Measurements from ENCODE around the gene CALR. TPM values are rescaled to one million over a fixed set of nuclear protein-coding genes. Genes with fewer than 3 reads are reported as not detected.
"Not testable (repeated sequence)": the region's sequence is repeated elsewhere in the genome, so short reads cannot be mapped to it uniquely, and the experiment has no call there.

CALR gene
- total RNA-seq, 1 donor from 2014 or later, result 1,294 TPM

GRCh38 chr19:12948612-12949362 lies 10.4 kb downstream of the CALR start:
- H3K4me1 Mint-ChIP-seq (ENCODE audit: unreplicated experiment), result peaks cover 13% of the 10 kb centered on the region
- no peaks in the 10 kb centered on the region for H3K9me3 Mint-ChIP-seq
- DNase-seq (ENCODE audit: extremely low spot score, unreplicated experiment), result no peak
- H3K27me3 Mint-ChIP-seq, result no peaks in the 10 kb centered on the region
- no peak overlapping the region for H3K4me3 Mint-ChIP-seq
- peaks cover 20% of the 10 kb centered on the region for H3K36me3 Mint-ChIP-seq
- H3K27ac Mint-ChIP-seq, result no peak overlapping the region
- TF ChIP-seq CTCF (conservative IDR thresholded peaks at IDR 0.05), result no peak

- no peak for DNase-seq (ENCODE audit: extremely low spot score, unreplicated experiment)
- peak overlapping the region; percentile 62 for H3K27ac Mint-ChIP-seq
- H3K4me3 Mint-ChIP-seq, result peak overlapping the region; percentile 58
- H3K27me3 Mint-ChIP-seq, result no peaks in the 10 kb centered on the region
- H3K9me3 Mint-ChIP-seq, result no peaks in the 10 kb centered on the region
- peaks cover 22% of the 10 kb centered on the region for H3K36me3 Mint-ChIP-seq
- peaks cover 16% of the 10 kb centered on the region for H3K4me1 Mint-ChIP-seq (ENCODE audit: unreplicated experiment)
- no peak for TF ChIP-seq CTCF (conservative IDR thresholded peaks at IDR 0.05)
Measured at GRCh38 chr19:12949363-12950283, 11.2 kb downstream of the CALR start.

- H3K9me3 Mint-ChIP-seq; H3K27me3 Mint-ChIP-seq; DNase-seq (ENCODE audit: extremely low spot score, unreplicated experiment); H3K4me3 Mint-ChIP-seq; H3K27ac Mint-ChIP-seq: not testable (repeated sequence)
- H3K4me1 Mint-ChIP-seq (ENCODE audit: unreplicated experiment), result peaks cover 21% of the 10 kb centered on the region
- H3K36me3 Mint-ChIP-seq, result peaks cover 17% of the 10 kb centered on the region
Measured at GRCh38 chr19:12952050-12952449, 13.6 kb downstream of the CALR start.

- no peaks in the 10 kb centered on the region for H3K27me3 Mint-ChIP-seq
- no peak for DNase-seq (ENCODE audit: extremely low spot score, unreplicated experiment)
- no peaks in the 10 kb centered on the region for H3K9me3 Mint-ChIP-seq
- H3K4me3 Mint-ChIP-seq, result no peak overlapping the region
- peak overlapping the region; percentile 39 for H3K27ac Mint-ChIP-seq
- H3K4me1 Mint-ChIP-seq (ENCODE audit: unreplicated experiment), result peaks cover 19% of the 10 kb centered on the region
- peaks cover 16% of the 10 kb centered on the region for H3K36me3 Mint-ChIP-seq
- no peak for TF ChIP-seq CTCF (conservative IDR thresholded peaks at IDR 0.05)
Measured at GRCh38 chr19:12952488-12953137, 14.2 kb downstream of the CALR start.

- no peak for TF ChIP-seq CTCF (conservative IDR thresholded peaks at IDR 0.05)
- H3K27me3 Mint-ChIP-seq, result no peaks in the 10 kb centered on the region
Measured at GRCh38 chr19:12953138-12953798, 14.9 kb downstream of the CALR start.

More at GRCh38 chr19:12953138-12953798, 14.9 kb downstream of the CALR start:
- no peak overlapping the region for H3K27ac Mint-ChIP-seq
- H3K9me3 Mint-ChIP-seq, result no peaks in the 10 kb centered on the region
- peaks cover 13% of the 10 kb centered on the region for H3K36me3 Mint-ChIP-seq
- no peak for DNase-seq (ENCODE audit: extremely low spot score, unreplicated experiment)
- H3K4me1 Mint-ChIP-seq (ENCODE audit: unreplicated experiment), result peaks cover 19% of the 10 kb centered on the region
- no peak overlapping the region for H3K4me3 Mint-ChIP-seq

Measured in type B pancreatic cell (in vitro differentiated cells).